Myocyte (in vitro differentiated cells): Measurements from ENCODE around the gene ARHGAP27. TPM values are rescaled to one million over a fixed set of nuclear protein-coding genes. Genes with fewer than 3 reads are reported as not detected.
"Not testable (repeated sequence)": the region's sequence is repeated elsewhere in the genome, so short reads cannot be mapped to it uniquely, and the experiment has no call there.

ENCODE experiments used
- DNase-seq: peaks from one replicate; pipeline ENCODE4 v3.0.0-alpha.2; 2012; ENCODE audit warnings: low read depth
- polyA plus RNA-seq: library from polyadenylated mRNA; unstranded; fragments of >200 nt; gene quantifications from one replicate; pipeline ENCODE4 v1.2.1, GENCODE V29; 2012; ENCODE audit warnings: missing spikeins
- total RNA-seq: library from RNA; depleted of rRNA; stranded (reverse); fragments of >200 nt; gene quantifications from 2 replicates; pipeline ENCODE4 v1.2.3, GENCODE V29; 2014

ARHGAP27 gene
- total RNA-seq, result 6.6 and 31.2 TPM in 2 replicates
- polyA plus RNA-seq, result 4.5 TPM

GRCh38 chr17:45432405-45433158 is at the start of gene ARHGAP27:
Gene ARHGAP27 (minus strand): TSS chr17:45432870. CDS start chr17:45430279, 2,591 bp downstream.
- peak; percentile 46 for DNase-seq

- DNase-seq, result peak; percentile 14
Observed at GRCh38 chr17:45482317-45482716, 49.6 kb upstream of the ARHGAP27 start.

GRCh38 chr17:45475436-45475835 is 42.8 kb upstream of the ARHGAP27 start:
- DNase-seq, result not testable (repeated sequence)

- not testable (repeated sequence) for DNase-seq
Observed at GRCh38 chr17:45472249-45472648, 39.6 kb upstream of the ARHGAP27 start.

GRCh38 chr17:45469204-45469563 is 36.5 kb upstream of the ARHGAP27 start:
- DNase-seq, result not testable (repeated sequence)

GRCh38 chr17:45468293-45469203 is 35.9 kb upstream of the ARHGAP27 start:
- DNase-seq, result not testable (repeated sequence)

GRCh38 chr17:45461524-45462327 is 29.1 kb upstream of the ARHGAP27 start:
- peak; percentile 82 for DNase-seq

- not testable (repeated sequence) for DNase-seq
Observed at GRCh38 chr17:45460422-45460821, 27.8 kb upstream of the ARHGAP27 start.

GRCh38 chr17:45454341-45454740 is 21.7 kb upstream of the ARHGAP27 start:
- not testable (repeated sequence) for DNase-seq

GRCh38 chr17:45453731-45454130 is 21.1 kb upstream of the ARHGAP27 start:
- not testable (repeated sequence) for DNase-seq

GRCh38 chr17:45453225-45453534 is 20.5 kb upstream of the ARHGAP27 start:
- not testable (repeated sequence) for DNase-seq

- not testable (repeated sequence) for DNase-seq
Observed at GRCh38 chr17:45452329-45453224, 19.9 kb upstream of the ARHGAP27 start.

GRCh38 chr17:45451660-45452059 is 19.0 kb upstream of the ARHGAP27 start:
- DNase-seq, result not testable (repeated sequence)

- no peak for DNase-seq
Observed at GRCh38 chr17:45451131-45451530, 18.5 kb upstream of the ARHGAP27 start.

- DNase-seq, result not testable (repeated sequence)
Observed at GRCh38 chr17:45449708-45450329, 17.1 kb upstream of the ARHGAP27 start.

- DNase-seq, result not testable (repeated sequence)
Observed at GRCh38 chr17:45449260-45449659, 16.6 kb upstream of the ARHGAP27 start.

GRCh38 chr17:45448483-45448882 is 15.8 kb upstream of the ARHGAP27 start:
- DNase-seq, result not testable (repeated sequence)

GRCh38 chr17:45448066-45448465 is 15.4 kb upstream of the ARHGAP27 start:
- not testable (repeated sequence) for DNase-seq

GRCh38 chr17:45447650-45448049 is 15.0 kb upstream of the ARHGAP27 start:
- DNase-seq, result not testable (repeated sequence)
